ENCODE results near the gene LRMDA.

LRMDA gene

DNA sequence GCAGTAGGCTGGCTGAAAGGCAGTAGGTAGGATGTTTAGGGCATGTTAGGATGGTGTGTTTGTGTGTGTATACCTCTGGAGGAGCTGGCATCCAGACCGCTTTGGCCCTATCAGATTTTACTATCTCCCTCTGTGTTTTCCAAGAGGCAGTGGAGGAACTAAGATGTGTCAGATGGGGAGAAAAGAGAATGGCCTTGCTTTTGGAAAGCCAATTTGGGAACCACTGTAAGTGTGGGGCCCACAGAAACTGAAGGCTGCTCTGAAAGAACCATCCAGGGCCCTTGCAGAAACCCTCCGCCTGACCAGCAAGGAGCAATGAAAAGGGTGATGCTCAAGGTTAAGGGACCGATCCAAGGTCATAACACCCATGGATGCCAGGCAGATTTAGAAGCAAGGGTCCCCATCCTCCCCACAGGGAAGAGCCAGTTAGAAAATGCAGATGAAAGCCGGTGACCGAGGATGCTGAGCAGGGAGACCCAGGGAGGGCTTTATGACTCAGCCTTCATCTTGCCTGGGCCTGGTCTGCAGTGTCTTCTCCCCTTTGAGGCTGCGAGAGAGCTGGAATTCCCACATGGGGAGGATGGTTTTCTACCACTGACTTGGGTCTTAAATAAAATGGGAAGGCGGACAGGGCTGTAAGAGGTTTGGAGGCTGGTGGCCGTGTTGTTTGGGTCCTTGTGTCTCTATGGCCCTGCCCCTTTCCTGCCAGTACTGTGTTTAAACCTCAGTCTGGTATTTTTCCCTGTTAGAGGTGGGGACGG lies 275.8 kb downstream of the LRMDA start:
- DNase-seq (ENCODE audit: low read depth, low spot score) = no peak

DNA sequence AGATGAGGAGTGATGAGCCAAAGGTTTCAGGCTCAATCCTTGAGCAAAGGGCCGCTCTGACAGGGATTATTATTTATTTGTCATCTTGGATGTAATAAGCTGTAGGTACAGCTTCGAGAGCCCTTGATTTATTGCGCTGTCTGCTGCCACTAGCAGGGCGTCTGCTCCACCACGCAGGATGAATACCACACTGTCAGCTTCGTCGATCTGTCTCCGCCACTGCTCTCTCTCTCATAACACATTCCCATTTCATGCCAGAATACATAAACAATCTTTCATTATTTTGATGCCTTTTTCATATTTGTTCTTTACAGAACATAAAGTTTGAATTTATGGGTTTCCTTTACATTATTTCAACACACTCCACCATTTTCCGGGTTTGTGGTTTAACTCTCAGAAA lies 276.6 kb downstream of the LRMDA start:
- no peak for DNase-seq (ENCODE audit: low read depth, low spot score)

DNA sequence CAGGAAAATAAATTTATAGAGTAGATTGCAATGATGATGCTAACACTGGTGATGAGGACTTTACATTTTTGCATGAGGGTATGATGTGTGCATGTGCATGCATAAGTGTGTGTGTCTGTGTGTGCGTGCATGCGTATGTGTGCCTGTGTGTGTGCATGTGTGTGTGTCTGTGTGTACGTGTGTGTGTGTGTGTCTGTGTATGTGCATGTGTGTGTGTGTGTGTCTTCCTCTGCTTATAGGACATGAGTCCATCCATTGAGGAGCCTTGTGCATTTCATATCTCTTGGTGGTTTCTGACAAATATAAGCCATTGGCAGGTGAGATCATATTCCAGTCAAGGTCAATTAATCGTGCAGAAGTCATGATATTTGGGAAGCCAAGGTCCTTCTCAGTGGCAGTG lies 277.8 kb downstream of the LRMDA start:
- DNase-seq (ENCODE audit: low read depth, low spot score) = no peak

DNA sequence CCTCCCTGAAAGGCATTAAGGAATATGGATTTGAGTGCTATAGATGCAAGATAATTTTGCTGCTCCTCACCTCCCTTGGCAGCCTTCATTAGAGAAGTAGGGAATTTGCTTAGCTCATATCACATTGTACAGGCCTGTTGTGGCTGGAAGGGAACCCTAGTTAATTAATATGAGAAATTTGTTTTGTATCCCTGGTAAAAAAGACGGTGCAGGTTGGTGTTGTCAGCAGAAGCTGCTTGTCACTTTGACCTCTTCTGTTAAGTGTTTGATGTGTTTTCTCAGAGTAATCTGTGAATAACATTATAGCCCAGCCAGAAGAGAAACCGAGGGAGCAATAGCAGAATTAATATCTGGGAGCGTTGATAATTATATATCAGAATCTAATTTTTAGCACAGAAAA lies 278.4 kb downstream of the LRMDA start:
- no peak for DNase-seq (ENCODE audit: low read depth, low spot score)

DNA sequence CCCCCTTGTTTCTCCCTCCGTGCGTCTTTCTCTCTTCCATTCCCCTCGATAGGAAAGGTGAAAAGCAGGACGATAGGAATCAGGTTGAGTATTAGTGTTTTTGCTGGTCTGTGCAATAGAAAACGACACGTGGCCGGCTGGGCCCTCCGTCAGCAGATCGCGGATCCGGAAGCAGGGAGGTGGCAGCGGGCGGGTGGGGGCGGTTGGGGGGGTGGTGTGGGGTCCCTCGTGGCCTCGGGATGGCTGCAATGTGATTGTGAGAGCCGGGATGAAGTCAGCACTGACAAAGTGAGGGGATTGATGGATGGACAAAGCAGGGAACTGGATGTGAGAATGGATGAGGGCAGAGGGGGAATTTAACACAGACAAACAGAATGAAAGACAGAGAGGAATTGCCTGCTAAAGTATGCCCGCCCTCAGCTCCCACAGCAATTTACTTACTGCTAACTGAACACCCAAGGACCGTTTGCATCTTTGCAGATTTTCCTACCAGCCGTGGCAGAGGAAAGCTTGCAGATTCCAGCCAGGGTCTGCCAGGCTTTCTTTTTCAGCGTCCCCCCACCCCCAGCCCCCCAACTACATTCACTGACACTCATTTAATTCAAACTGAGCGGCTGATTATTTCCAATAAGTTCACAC lies 280.9 kb downstream of the LRMDA start:
- DNase-seq (ENCODE audit: low read depth, low spot score) = peak; percentile 11

DNA sequence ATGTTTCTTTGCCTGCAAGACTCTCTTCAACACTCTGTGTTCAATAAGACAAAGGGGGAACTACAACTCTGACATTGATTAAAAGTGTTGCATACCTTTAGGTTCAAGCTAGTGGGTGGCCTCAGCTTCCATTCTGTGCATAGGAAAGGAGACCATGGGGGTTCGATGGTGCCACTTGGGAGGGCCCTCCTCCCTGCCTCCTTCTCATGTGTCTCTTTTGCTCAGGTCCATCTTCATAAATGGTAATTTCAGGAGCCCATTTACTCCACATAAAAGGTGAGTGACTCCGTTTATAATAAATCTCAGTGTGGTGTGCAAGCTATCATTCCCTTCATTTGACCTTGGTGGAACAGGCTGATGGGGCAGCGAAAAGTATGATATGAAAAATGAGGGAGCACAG lies 285.1 kb downstream of the LRMDA start:
- DNase-seq (ENCODE audit: low read depth, low spot score) = no peak

DNA sequence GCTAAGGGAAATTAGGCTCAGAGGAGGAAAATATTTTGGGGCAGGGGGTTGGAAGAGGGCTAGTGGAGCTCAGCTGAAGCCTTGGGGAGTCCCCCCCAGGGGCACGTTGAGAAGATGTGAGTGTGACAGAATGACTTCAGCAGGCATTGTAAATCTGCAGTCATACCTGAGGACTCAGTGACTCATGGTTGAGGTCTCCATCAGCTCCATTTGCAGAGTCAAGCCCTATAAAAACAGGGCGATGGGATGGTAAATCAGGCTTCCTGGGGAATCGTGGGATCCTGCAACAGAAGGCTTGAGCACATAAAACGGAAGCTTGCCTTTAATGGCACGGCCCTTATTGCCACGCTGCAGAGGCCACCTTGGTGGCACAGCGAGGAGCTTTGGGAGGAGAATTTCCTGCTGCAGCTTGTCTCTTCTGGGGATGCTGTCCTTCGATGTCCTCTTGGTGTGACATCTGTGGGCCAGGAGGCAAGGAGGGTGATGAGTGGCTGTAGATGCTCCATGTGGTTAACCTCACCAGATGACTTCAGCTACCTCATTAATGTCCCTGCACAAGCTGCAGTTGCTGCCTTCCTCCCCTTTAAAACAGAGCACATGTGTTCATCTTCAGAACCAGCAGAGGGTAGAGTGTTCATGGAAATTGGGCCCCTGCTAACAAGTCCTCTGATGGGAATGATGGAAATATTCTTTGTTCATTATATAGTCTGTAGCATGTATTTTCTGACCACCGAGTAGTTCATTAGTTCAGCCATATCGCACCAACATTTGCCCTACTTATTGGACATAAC lies 285.9 kb downstream of the LRMDA start:
- DNase-seq (ENCODE audit: low read depth, low spot score) = no peak

DNA sequence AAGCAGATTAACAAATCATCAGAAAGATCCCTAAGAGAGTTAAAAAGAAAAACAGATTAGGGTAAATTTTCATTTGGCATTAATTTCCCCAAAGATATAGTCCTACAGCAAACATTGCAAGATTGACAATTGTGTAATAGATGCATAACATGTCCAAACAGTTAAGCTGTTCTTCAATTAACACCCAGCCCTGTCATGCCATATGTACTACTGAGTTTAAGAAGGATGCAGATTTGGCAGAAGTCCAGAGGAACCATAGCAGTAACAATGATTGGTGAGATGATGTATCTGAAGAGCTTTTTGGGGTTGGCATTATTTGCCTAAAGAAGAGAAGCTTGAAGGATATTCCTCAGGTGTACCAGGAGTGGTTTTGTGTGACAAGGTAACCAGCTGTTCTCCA lies 287.6 kb downstream of the LRMDA start:
- DNase-seq (ENCODE audit: low read depth, low spot score) = no peak

DNA sequence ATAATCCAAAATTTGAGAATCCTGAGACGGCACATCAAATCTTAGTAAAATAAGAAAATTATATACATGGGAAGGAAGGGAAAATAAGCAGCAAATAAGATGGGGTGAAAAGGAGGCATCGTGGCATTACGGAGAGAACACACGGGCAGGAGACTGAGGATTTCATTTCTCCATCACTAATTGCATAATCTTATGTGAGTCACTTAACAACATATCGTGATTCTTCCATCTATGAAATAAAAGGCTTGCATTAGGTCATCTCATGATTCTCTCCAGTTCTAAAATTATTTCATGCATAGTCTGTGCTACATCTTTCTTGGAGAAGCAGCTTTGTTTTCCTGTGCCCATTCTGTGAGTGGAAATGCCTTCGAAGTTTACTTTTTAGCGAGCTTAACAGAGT lies 288.7 kb downstream of the LRMDA start:
- DNase-seq (ENCODE audit: low read depth, low spot score) = no peak

DNA sequence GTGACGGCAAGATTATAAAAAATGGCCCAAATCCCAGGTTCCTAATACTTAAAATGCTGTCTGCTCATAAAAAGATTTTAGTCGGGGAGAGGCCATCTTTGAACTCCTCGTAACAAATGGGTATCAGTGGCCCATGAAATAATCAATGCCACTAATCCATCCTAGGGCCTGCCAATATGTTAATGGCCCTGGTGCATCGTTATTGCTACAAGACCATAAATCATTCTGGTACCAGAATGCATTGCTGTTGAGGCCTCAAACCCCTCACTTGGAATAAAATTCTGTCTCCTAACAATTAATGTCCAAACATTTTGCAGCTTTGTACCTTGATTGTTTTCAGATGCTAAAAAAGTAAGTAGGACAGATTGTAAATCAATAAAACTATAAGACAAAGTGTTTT lies 290.6 kb downstream of the LRMDA start:
- no peak for DNase-seq (ENCODE audit: low read depth, low spot score)

DNA sequence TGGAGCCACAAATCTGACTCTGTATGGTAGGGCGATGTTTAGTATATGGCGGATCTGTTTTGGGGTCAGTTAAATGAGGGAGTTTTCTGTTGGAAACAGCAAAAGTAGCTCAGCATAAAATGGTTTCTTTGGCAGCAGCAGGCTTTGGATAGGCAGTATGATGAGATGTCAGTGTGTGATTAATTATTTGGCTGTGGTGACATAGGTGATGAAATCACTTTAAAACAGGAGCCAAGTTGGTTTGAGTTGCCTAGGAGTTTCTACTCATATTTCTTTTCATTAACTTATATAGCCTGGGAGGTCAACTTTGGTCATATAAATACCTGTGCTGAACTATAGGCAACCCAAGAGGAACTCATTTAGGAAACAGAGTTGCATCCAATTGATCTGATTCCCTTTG lies 291.2 kb downstream of the LRMDA start:
- no peak for DNase-seq (ENCODE audit: low read depth, low spot score)

DNA sequence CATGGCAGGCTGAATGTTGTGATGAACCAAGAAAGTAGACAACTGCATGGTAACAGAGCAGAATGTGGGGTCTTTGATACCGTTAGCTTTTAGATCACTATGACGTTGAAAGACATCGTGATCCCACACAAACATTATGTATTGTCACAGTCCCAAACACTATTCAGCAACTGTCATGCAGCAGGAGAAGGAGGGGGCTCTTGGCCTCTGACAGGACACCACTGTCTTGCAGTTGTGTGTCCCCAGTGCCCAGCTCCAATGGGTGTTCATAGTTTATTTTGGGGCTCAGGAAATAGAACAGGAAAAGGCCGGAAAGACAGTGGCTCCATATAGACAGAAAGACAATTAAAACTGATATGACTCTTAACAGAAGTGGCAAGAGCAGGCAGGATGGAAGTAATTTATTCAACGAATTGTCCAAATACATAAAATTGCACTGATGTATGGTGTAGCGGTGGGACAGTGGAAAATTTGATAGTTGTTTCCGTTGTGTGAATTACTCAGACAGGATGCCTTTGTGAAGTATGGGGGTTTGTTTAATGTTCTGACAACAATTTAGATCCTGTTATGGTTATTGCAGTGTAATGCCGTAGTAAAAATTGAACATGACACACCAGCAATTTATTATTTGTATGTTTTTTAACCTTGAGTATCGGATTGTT lies 292.0 kb downstream of the LRMDA start:
- DNase-seq (ENCODE audit: low read depth, low spot score) = no peak

DNA sequence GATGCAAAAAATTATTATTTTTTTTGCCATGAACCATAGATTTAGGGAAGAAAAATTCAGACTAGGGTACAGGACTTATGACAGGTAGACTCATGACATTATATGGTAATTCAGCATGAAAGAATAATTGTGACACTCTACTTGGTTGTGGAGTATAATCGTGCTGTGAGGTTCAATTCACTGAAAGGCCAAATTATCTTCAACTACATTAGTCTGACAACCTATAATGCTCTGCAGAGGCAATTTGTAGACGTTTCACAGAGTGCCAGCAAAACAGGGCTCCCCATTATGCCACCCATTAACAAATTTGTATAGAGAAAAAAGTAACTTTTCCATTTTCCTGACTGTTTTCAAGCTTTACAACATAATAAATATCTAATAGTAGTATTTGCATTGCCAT lies 292.6 kb downstream of the LRMDA start:
- no peak for DNase-seq (ENCODE audit: low read depth, low spot score)

DNA sequence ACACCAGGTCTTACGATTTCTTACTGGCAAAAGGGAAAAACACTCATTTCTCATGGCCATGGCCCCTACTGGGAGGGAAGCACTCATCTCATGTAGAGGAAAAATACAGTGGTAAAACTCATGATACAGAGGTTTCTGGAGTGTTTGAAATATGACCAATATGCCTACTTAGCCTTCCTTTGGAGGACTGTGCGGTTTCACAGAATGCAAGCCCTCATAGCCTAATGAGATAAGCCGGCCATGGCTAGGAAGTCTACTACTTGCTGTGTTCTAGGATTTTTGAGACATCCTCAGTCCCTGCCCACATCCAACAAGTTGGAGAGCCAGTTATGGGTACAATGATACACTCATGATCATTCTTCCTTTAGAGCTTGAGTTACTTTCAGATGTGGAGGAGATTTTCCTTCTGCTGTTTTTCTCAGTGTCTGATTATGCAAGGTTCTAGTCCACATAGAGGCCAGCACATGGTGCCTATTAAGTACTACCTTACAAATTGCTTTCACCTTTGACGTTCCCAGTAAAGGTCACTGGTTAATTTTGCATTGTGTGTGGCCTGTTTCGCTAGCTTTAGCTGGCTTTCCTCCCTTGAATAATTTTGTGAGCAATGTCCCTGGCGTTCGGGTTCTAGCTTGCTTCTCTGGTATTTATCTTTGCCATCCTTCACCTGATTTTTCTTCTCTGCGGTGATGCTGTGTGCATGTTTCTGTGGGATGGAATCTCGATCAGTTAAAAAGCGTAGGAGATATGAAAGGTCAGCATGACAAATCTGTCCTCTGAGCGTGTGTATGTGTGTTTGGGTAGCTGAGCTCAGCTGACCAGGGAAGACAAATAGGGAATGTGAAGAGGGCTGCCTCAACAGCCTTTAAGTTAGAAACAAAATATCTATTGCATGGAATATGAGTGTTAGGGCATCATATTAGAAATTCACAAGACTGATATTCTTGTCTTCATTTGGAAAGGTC lies 295.4 kb downstream of the LRMDA start:
- DNase-seq (ENCODE audit: low read depth, low spot score) = no peak

DNA sequence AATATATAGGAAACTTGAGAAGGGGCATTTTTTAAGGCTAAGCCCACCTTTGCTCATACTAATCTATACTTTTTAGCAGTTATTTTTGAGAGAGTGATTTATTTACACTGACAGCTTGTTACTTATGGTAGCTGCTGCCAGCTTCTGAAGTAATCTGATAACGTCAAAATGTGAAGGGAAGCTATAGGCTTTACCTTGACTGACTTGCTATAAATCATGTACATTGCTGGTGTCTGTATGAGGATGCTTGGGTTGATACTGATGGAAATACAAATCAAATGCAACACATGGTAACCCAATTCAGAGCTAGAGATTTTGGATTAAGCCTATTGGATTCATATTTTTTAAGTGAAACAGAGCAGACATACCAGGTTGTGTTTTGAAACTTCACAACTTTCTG lies 299.4 kb downstream of the LRMDA start:
- DNase-seq (ENCODE audit: low read depth, low spot score) = no peak

DNA sequence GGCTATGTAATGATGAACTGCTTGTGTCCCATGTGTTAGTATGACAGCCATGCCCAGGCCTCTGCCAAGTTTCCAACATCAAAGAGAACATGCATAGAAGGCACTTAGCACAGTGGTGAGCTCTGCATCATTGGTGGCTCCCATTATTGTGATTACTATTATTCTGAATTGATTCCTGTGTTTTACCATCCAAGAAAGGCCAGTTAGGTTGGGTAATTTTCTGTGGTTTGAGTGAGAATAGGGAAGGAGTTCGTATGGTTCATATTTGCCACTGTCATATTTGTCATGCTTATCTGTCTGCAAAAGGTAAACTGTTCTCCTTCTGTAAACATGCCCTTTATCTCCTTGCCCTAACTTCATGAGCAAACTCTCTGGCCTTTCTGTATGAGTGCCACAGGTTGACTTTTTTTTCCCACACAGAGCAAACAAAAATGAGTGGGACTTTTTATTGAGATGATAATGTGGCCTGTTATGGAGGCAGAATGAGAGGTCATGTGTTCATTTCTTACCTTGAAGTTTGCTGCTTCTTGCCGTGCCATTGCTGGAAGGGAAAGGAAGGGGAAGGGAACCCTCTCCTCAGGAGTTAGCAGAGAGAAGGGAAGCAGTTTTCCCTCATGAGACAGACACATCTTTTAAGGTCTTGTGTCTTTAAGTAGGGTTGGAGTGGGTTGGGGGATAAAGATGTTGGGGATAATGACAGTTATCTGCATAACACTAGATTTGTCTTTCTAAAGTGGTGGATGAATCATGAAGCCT lies 301.9 kb downstream of the LRMDA start:
- DNase-seq (ENCODE audit: low read depth, low spot score) = no peak

DNA sequence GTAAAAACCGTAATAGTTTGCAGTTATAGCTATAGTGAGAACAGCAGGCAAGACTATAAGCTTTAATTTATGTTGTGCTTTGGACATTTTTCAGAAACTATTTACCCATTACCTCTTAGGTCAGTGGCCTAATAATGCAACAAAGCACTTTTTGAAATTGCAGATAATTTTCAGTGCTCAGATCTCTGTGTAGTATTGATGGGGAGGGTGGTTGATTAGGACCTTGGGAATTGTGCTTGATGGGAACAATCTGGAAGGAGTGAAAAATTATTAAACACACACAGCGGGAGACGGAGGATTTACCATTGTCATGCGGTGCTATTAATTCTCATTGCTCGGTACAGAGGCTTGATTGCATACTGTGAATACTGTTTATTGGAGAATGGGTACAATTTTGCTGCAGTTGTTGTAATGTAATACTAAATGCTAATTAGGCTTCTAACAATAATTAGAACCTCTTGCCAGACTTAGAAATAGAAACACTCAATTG lies 304.8 kb downstream of the LRMDA start:
- DNase-seq (ENCODE audit: low read depth, low spot score) = no peak

DNA sequence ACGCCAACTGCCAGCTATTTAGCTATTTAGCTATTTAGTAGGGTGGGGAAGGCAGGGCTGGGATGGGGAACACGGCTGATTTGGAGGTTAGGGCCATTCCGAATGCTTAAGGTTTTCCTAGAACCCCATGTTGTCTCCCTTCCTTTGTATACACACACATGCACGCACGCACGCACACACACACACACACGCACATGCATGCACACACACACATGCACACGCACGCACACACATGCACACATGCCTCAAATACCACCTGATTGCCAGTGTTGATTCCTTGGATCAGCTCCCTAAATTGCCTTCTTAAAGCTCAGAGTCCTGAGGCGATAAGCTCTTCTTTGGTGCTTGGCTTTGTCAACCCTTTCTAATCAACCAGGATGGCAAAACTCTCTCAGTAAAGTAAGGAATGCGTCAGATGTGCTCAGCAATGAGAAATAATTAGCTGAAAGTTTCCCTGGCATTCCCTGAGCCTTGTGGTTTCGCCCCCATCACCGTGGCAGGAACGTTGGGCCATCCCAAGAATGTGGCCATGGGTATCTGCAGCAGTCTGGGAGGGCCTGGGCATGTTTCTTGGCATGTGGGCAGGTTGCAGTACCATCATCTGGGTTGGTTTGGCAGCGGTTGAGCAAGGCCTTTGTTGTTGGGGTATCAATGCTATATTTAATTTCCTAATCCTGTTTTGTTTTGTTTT lies 305.6 kb downstream of the LRMDA start:
- DNase-seq (ENCODE audit: low read depth, low spot score) = peak; percentile 35

DNA sequence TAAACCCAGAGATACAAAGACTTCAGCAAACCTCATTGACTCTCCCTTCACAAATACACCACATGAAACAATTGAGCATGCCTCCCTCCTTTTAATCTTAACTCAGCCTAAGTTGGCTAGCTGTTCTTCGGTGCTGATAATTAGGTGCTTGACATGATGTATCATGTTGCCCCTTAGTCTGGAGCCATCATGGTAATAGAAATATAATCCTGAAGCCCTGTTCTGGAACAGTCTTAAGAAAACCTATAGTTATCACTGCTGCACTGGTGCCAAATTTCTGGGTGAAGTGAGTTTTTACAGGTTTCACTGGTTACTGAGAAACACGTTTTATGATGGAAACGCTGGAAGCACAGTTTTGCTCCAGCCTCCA lies 306.1 kb downstream of the LRMDA start:
- DNase-seq (ENCODE audit: low read depth, low spot score) = no peak

DNA sequence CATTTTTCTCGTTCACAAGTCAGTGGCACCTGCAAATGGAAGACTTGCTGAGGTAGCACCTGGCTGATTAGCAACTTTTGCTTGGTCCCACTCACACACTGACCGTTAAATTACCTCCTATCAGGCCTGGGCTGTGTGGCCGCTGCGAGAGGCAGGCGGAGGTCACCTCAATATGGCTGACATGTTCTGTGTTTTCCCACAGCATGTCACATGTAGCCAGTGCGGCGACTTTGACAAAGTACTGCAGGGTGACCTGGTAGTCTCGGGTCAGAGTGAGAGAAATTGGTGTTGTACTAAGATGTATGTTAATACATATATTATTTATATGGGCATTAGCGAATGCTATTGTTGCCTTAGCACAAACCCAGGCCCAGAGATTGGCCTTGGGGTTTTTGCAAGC lies 307.5 kb downstream of the LRMDA start:
- DNase-seq (ENCODE audit: low read depth, low spot score) = no peak

Data from astrocyte of the hippocampus (primary cell).